SKM-1 (cell line): ENCODE data around the gene PLEKHJ1.
"Not testable (repeated sequence)": the region's sequence is repeated elsewhere in the genome, so short reads cannot be mapped to it uniquely, and the experiment has no call there.

Experiments
- DNase-seq: peaks from one replicate; lab custom pipeline; 2025; ENCODE audit not compliant: unreplicated experiment; lab: John Stamatoyannopoulos, UW

PLEKHJ1 gene

GRCh38 chr19:2200624-2201294 lies 35.4 kb downstream of the PLEKHJ1 start:
- not testable (repeated sequence) for DNase-seq

- no peak for DNase-seq
These were observed 36.1 kb downstream of the PLEKHJ1 start for GRCh38 chr19:2199861-2200623.

- no peak for DNase-seq
These were observed 36.9 kb downstream of the PLEKHJ1 start for GRCh38 chr19:2199215-2199614.

- DNase-seq, result no peak
These were observed 37.8 kb downstream of the PLEKHJ1 start for GRCh38 chr19:2198317-2198716.

GRCh38 chr19:2197270-2197669 lies 38.9 kb downstream of the PLEKHJ1 start:
- DNase-seq, result no peak

GRCh38 chr19:2195914-2196313 lies 40.2 kb downstream of the PLEKHJ1 start:
- DNase-seq, result no peak

GRCh38 chr19:2195361-2195760 lies 40.8 kb downstream of the PLEKHJ1 start:
- DNase-seq, result no peak

GRCh38 chr19:2194513-2195078 lies 41.5 kb downstream of the PLEKHJ1 start:
- no peak for DNase-seq

- no peak for DNase-seq
These were observed 42.3 kb downstream of the PLEKHJ1 start for GRCh38 chr19:2193807-2194206.

GRCh38 chr19:2192862-2193261 lies 43.3 kb downstream of the PLEKHJ1 start:
- no peak for DNase-seq

GRCh38 chr19:2191456-2192310 lies 44.4 kb downstream of the PLEKHJ1 start:
- DNase-seq, result no peak

- DNase-seq, result no peak
These were observed 45.2 kb downstream of the PLEKHJ1 start for GRCh38 chr19:2190848-2191455.

- no peak for DNase-seq
These were observed 46.2 kb downstream of the PLEKHJ1 start for GRCh38 chr19:2189880-2190279.

GRCh38 chr19:2188708-2189385 lies 47.3 kb downstream of the PLEKHJ1 start:
- DNase-seq, result no peak

- no peak for DNase-seq
These were observed 49.0 kb downstream of the PLEKHJ1 start for GRCh38 chr19:2187159-2187558.

GRCh38 chr19:2186071-2186846 lies 49.9 kb downstream of the PLEKHJ1 start:
- no peak for DNase-seq

- no peak for DNase-seq
These were observed 50.4 kb downstream of the PLEKHJ1 start for GRCh38 chr19:2185734-2186070.

- no peak for DNase-seq
These were observed 51.6 kb downstream of the PLEKHJ1 start for GRCh38 chr19:2184422-2184975.
